GM21576 (cell line): Measurements from ENCODE around the gene TMEM115.

Source experiments
- ATAC-seq: cut with Tn5 transposase; IDR thresholded peaks from one replicate; pipeline ENCODE4 v1.9.1; 2021; ENCODE audit warnings: mild to moderate bottlenecking, moderate library complexity; ENCODE audit not compliant: unreplicated experiment

Gene TMEM115

GRCh38 chr3:50378757-50379156, 19.4 kb upstream of the TMEM115 start:
- no peak for ATAC-seq

- ATAC-seq: no peak
Observed at GRCh38 chr3:50378024-50378423, 18.7 kb upstream of the TMEM115 start.

DNA sequence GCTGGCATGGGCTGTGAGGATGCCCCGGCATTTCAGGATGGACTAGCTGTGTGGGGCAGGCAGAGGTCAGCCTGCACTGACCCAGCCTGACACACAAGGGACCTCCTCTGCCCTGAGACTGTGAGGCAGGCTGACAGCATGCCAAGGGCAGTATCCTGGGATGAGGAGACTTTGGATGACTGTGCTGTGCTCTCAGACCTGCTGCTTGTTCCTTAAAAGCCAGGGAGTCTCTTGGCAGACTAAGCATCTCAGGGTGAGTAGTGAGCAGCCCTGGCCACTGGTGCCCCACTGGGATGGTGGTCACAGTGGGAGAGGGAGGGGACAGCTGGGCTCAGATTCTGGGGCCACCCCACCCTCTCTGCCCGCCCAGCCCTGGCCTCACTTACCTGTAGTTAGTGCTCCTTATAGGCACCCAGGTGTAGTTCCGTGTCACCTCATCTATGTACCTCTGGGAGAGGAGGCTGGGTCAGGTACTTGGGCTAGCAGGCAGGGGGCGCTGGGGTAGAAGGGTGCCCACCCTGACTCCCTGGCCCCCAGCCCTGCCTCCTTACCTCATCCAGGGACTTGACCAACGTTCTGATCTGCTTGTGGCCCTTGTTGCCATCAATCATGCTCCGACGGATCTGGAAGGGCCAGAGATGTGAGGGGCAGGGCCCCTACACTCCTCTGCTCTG, 16.1 kb upstream of the TMEM115 start:
- ATAC-seq: no peak

DNA sequence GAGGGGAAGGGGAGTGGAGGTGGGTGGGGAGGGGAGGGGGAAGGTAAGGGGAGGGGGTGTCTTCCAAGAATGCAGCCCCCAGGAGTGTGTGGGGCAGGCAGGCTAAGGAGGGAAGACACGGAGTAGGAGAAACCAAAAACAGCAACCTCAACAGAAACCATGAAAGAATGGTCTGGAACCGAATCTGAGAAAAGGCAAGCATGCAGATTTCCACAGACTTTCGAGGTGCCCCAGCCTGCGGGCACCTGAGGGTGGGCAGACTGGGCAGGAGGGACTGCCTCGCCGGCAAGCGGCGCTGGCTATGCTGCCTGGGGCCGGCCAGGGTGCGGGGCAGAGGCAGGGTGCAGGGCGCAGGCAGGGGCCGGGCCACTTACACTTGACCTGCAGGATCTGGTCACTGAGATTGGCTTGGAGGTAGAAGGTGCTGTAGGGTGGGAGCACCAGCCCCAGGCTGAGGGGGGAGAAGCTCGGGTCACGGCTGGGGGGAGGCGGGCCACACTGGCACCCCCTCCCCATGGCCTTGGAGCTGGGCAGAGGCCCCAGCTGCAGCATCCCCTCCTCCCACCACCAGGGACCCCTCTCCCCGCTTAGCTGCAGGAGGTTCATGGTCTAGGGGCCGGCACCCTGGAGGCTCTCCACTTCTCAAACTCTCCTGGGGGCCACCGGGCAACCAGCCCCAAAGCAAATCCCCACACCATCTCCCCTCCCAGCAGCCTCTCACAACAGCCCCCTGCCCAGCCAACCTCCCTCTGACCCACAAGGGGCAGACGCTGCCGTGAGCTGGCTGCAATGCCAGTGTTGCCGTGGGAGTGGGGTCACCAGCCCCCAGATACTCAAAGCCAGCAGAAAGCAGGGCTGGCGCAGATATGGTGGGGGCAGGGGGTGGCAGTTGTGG, 15.3 kb upstream of the TMEM115 start:
- ATAC-seq: no peak

DNA sequence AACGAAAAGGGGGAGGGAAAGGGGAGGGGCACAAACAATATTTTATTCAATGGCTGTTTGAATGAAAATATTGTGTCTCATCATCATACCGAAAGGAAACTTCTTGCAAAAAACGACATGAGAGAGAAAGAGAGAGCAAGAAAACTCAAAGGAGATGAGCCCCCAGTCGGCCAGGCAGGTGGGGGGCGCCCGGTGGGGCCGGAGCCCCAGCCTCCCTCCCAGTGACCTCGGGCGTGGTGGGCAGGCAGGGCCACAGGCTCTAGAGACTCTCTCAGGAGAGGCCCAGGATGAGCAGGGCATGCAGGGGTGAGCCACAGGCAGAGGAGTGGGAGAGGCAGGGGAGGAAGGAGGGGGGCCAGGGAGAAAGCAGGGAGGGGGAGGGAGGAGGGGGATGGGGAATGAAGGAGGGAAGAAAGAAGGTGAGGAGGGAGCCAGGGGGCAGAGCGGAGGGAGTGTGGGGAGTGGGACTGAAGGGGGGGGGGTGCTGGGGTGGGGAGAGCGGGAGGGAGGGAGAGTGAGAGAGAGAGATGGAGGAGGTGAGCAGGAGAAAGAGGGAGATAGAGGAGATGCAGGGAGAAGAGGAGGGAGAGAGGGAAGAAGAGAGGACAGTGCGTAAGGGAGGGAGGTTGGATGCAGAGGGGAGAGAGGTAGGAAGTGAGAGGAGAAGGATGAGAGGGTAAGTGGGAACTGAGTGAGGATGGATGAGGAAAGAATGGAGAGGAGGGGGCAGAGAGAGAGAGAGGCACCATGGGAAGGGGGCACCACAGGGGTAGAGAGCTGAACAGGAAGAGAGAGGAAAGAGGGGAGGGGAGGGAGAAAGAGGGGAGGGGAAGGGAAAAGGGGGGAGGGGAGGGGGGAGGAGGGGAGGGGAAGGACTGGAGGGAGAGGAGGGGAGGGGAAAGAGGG, 14.1 kb upstream of the TMEM115 start:
- no peak for ATAC-seq

- ATAC-seq: no peak
Observed at GRCh38 chr3:50372349-50372748, 13.0 kb upstream of the TMEM115 start.

DNA sequence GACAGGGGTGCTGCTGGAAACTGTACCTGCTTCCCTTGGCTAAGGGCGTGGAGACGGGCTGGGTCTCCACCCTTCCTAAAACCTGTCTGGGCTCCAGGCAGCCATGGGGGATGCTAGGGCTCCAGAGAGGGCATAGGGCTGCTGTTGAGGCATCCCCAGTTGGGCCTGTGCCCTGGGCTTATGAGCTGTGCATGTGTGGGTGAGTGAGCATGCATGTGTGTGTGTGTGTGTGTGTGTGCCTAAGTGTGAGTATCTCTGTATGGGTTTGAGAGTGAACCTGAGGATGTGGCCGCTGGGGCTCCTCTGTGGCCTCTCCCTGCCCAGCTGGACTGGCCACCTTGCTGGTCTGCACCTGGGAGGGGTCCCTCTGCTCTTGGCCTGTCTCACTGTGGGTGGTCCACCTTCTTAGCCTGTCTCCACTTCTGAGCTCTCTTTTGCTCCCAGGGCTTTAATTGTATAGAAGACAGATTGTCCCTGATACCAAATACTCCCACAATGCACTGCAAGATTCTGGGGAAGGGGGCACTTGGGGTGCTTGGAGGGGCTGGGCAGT, 11.9 kb upstream of the TMEM115 start:
- no peak for ATAC-seq

- no peak for ATAC-seq
Observed at GRCh38 chr3:50370594-50370993, 11.3 kb upstream of the TMEM115 start.

DNA sequence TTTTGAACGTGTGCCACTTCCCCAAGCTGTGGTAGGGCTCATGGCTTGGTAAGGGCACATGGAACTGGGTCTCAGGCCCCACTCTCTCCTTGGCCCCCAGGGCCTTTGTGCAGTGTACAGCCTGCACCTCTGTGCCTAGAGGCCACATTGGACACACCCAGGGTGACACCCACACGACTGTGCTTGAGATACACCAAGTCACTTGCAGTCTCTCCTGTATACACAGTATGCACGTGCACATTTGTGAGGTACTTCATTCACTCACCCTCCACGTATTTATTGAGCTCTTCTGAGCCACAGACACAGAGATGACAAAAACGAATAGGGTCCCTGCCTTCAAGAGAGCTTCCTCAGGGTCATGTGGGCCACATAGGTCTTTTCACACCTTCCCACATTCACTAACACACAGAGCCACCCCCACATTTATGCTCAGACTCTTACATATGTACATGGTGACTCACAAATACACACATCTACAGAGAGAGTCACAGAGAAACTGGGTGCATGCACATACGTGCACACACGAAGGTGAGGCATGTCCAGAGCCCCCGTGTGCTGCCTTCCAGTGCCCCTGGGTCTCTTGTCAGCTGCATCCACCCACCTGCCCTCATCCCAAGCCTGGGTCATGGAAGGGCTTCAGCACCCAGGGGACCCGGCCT, 9.8 kb upstream of the TMEM115 start:
- no peak for ATAC-seq

DNA sequence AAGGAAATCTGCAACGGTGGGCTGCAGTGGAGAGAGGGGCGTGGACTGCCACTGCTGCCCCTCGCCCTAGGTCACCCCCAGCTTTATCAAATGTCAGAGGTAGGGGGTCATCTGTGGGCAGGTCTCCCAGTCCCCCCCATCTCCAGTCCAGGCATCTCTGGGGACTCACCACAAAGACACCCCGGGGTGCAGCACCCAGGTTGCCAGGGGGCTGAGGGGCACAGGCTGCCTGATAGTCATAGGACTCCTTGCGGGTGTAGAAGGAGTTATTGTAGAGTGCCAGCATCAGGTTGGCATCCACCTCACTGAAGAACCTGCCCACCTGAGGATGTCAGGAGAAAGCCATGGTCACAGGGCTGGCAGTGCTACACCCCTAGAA, 6.5 kb upstream of the TMEM115 start:
- no peak for ATAC-seq

DNA sequence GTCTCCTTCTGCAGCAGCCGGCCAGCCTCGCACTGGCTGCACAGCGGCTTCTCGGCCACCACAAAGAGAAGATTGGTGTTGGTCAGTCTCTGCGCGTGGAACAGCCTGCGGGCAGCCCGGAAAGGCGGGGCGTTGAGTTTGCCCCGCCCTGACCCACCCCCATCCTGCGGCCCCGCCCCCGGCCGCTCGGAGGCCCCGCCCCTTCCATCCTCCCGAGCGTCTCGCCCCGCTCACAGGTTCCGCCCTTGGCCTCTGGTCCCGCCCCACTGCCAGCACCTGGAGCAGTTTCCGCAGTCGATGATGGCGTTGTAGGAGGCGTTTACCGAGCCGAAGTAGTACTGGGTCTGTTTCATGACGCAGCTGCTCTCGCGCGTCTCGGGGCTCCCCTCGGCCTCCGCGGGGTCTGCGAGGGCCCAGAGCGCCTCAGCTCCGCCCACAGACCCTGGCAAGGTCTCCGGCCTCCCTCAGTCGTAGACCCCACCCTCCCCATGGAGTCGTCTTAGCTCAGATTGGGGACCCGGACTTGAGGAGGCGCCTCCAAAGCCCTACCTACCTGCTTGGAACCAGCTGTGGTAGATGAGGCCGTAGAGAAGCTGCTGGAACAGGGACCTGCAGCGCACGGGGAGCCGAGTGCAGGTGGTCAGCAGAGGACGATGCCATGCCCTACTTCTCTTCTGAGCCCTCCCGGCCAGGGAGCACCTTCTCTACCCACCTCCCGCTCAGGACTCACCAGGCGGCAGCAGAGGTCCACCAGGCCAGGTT, 5.9 kb upstream of the TMEM115 start:
- peak; percentile 90 for ATAC-seq

GRCh38 chr3:50364573-50365079, 5.3 kb upstream of the TMEM115 start:
- ATAC-seq: no peak

GRCh38 chr3:50359760-50360110, 414 bp upstream of the TMEM115 start:
- peak; percentile 2 for ATAC-seq

DNA sequence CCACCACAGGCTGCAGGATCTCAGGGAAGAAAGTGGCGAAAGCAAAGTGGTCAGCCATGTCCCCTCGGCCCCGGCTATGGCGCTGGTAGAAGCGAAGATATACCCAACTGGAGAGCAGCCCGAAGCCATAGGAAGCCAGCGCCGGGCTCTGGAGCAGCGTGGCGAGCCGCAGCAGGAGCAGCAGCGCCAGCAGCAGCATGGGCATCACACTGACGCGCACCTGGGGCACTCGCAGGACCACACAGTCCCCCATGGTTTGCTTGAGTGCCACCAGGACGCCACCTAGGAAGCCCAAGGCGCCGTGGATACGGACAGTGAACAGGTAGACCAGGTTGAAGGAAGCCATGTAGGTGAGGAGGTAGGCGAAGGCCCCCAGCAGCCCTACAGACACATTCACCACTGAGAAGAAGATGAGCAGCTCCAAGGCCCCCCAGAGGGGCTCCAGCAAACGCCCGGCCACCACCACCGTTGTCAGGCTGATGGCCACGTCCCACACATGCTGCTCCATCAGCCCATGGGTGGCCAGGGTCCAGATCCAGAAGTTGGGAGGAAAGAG, 888 bp downstream of the TMEM115 start:
- no peak for ATAC-seq

DNA sequence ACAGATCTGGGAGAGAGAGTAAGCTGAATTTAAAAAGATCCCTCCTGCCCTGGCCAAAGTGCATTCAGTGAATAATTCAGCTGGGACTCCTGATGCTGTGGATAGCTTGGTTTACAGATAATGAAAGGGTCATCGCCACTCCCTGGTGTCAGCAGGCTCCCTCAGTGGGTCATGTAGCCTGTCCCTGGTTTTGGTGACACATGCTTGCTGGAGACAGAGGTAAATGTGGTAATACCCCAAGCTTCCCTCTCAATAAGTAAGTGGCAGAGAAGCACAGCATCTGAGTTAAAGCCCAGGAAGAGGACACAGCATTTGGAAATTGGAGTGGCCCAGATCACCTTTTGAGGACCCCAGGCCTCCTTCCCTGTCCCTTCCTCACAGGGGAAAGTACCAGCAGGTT, 1.8 kb downstream of the TMEM115 start:
- ATAC-seq: no peak

DNA sequence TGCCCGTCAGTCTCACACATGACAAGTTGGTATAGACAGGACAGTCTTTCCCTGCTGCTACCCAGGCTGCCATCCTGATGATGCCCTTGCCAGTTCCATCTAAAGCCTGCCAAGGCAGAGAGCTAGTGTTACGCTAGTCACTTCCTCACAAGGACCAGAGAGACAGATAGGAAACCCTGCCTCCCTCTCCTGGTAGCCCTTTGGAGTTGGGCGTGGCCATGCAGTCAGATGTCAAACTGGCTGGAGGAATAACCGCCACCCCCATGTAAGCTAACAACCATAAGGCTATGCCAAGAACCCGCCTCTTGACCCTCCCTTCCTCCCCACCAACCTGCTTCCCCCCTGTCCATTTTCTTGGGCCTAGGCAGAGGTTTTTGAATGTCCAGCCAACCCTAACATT, 2.8 kb downstream of the TMEM115 start:
- ATAC-seq: no peak

GRCh38 chr3:50355829-50356552, 3.3 kb downstream of the TMEM115 start:
- no peak for ATAC-seq

DNA sequence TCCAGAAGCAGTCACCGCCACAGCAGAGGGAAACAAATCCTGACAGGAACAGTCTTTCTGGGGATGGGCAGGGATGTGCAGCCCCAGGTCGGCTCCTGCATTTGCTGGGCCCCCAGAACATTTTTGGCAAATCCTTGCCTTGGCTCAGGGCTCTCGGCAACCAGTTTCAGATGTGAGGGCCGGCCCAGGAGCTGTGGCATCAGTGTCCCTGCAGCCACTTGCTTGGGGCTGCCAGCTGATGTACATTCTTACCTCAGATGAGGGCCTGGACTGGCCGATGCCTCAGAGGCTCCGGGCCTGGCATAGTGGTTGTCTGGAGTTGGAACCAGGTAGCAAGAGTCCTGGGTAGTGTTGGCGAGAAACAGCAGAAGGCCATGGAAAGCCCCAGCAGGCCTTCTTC, 4.5 kb downstream of the TMEM115 start:
- ATAC-seq: no peak
